Stomach smooth muscle (tissue), 2 donors: ENCODE data around the gene RAB41.
A peak's percentile ranks its signal among the peaks of the same experiment; 100 is the strongest.
"Not testable (repeated sequence)": the region's sequence is repeated elsewhere in the genome, so short reads cannot be mapped to it uniquely, and the experiment has no call there.

Source experiments
- H3K27ac ChIP-seq: one replicate; pipeline ENCODE4 v1.7.0; 2013; ENCODE audit warnings: mild to moderate bottlenecking, low read length, inconsistent platforms
- H3K27me3 ChIP-seq, 2 donors: one replicate each; pipeline ENCODE4 v1.7.0; 2013; ENCODE audit warnings: low read length in 2 of 2; ENCODE audit not compliant: insufficient read depth in 2 of 2, control insufficient read depth in 1 of 2
- H3K36me3 ChIP-seq, 2 donors: one replicate each; pipeline ENCODE4 v1.7.0; 2013; ENCODE audit warnings: low read length in 2 of 2; ENCODE audit not compliant: control insufficient read depth in 2 of 2, insufficient read depth in 2 of 2
- H3K4me1 ChIP-seq: one replicate; pipeline ENCODE4 v1.7.0; 2013; ENCODE audit warnings: low read length; ENCODE audit not compliant: control insufficient read depth, insufficient read depth
- H3K4me3 ChIP-seq, 2 donors: one replicate each; pipeline ENCODE4 v1.7.0; 2013; ENCODE audit warnings: low read length in 2 of 2
- H3K9ac ChIP-seq, 2 donors: one replicate each; pipeline ENCODE4 v1.7.0; 2013; ENCODE audit warnings: low read length in 2 of 2, mild to moderate bottlenecking in 1 of 2
- H3K9me3 ChIP-seq, 2 donors: one replicate each; pipeline ENCODE4 v1.7.0; 2013; ENCODE audit warnings: low read length in 2 of 2; ENCODE audit not compliant: control insufficient read depth in 2 of 2
- donor health status: healthy.
- donor health status: Pancreatic carcinoma.

Gene RAB41

GRCh38 chrX:70255452-70255851 lies 26.5 kb upstream of the RAB41 start:
- Histone ChIP-seq H3K9ac (no peak overlapping the region), H3K9me3 (no peaks in the 10 kb centered on the region), H3K27ac (no peak overlapping the region), H3K36me3 (no peaks in the 10 kb centered on the region), H3K4me1 (no peaks in the 10 kb centered on the region), H3K4me3 (no peak overlapping the region), H3K27me3 (peaks cover 0 to 6% of the 10 kb centered on the region in 2 donors)

- Histone ChIP-seq H3K4me3 (no peak overlapping the region), H3K9me3 (no peaks in the 10 kb centered on the region), H3K4me1 (no peaks in the 10 kb centered on the region), H3K27ac (no peak overlapping the region), H3K9ac (no peak overlapping the region), H3K27me3 (peaks cover 0 to 6% of the 10 kb centered on the region in 2 donors), H3K36me3 (no peaks in the 10 kb centered on the region)
Observed at GRCh38 chrX:70257423-70258288, 24.3 kb upstream of the RAB41 start.

- no peaks in the 10 kb centered on the region for H3K4me1 ChIP-seq
- H3K36me3 ChIP-seq, result no peaks in the 10 kb centered on the region
- H3K9me3 ChIP-seq, result no peaks in the 10 kb centered on the region
- no peak within 1 kb of the TSS for H3K9ac ChIP-seq
- H3K27ac ChIP-seq, result no peak within 1 kb of the TSS
- peaks cover 0 to 8% of the 10 kb centered on the region in 2 donors for H3K27me3 ChIP-seq
- no peak within 1 kb of the TSS for H3K4me3 ChIP-seq
Observed at GRCh38 chrX:70260104-70260503, 21.9 kb upstream of the RAB41 start, which contains the start of gene P2RY4. Gene P2RY4, minus strand, starts transcription at chrX:70260204. Its CDS starts 580 bp downstream, at chrX:70259624.

GRCh38 chrX:70262952-70263567 lies 18.9 kb upstream of the RAB41 start:
- Histone ChIP-seq H3K27ac (no peak overlapping the region), H3K36me3 (no peaks in the 10 kb centered on the region), H3K27me3 (peaks cover 0 to 10% of the 10 kb centered on the region in 2 donors), H3K4me3 (no peak overlapping the region), H3K4me1 (no peaks in the 10 kb centered on the region), H3K9ac (no peak overlapping the region), H3K9me3 (peaks cover 0 to 4% of the 10 kb centered on the region in 2 donors)

GRCh38 chrX:70264784-70265183 lies 17.2 kb upstream of the RAB41 start:
- H3K36me3 ChIP-seq, result no peaks in the 10 kb centered on the region

GRCh38 chrX:70268034-70268433 lies 13.9 kb upstream of the RAB41 start, which contains the start of gene ARR3:
Gene ARR3, plus strand, starts transcription at chrX:70268334. Its CDS starts 1,052 bp downstream, at chrX:70269386.
- H3K36me3 ChIP-seq, result no peaks in the 10 kb centered on the region

More at GRCh38 chrX:70264784-70265183, 17.2 kb upstream of the RAB41 start:
- Histone ChIP-seq H3K4me3 (no peak overlapping the region), H3K27me3 (peaks cover 0 to 6% of the 10 kb centered on the region in 2 donors), H3K9me3 (peaks cover 0 to 4% of the 10 kb centered on the region in 2 donors), H3K9ac (no peak overlapping the region), H3K27ac (no peak overlapping the region), H3K4me1 (no peaks in the 10 kb centered on the region)

GRCh38 chrX:70274029-70274428 lies 7.9 kb upstream of the RAB41 start:
- H3K27ac ChIP-seq, H3K36me3 ChIP-seq, H3K4me1 ChIP-seq, H3K9ac ChIP-seq, H3K9me3 ChIP-seq, H3K4me3 ChIP-seq: not testable (repeated sequence)
- peaks cover 0 to 11% of the 10 kb centered on the region in 2 donors for H3K27me3 ChIP-seq

More at GRCh38 chrX:70268034-70268433, 13.9 kb upstream of the RAB41 start, which contains the start of gene ARR3:
- Histone ChIP-seq H3K9me3 (peaks cover 0 to 4% of the 10 kb centered on the region in 2 donors), H3K4me3 (no peak within 1 kb of the TSS), H3K9ac (no peak within 1 kb of the TSS), H3K27ac (no peak within 1 kb of the TSS), H3K27me3 (peaks cover 0 to 3% of the 10 kb centered on the region in 2 donors), H3K4me1 (no peaks in the 10 kb centered on the region)

- no peak overlapping the region for H3K4me3 ChIP-seq
- no peak overlapping the region for H3K9ac ChIP-seq
- no peaks in the 10 kb centered on the region for H3K9me3 ChIP-seq
- no peak overlapping the region for H3K27ac ChIP-seq
- peaks cover 0 to 2% of the 10 kb centered on the region in 2 donors for H3K36me3 ChIP-seq
- H3K27me3 ChIP-seq, result peaks cover 0 to 18% of the 10 kb centered on the region in 2 donors
- H3K4me1 ChIP-seq, result no peaks in the 10 kb centered on the region
Observed at GRCh38 chrX:70279081-70279480, 2.9 kb upstream of the RAB41 start.

GRCh38 chrX:70280573-70280972 lies 1.4 kb upstream of the RAB41 start:
- no peak overlapping the region for H3K4me3 ChIP-seq
- H3K4me1 ChIP-seq, result no peaks in the 10 kb centered on the region
- no peaks in the 10 kb centered on the region for H3K9me3 ChIP-seq
- H3K27me3 ChIP-seq, result peaks cover 0 to 20% of the 10 kb centered on the region in 2 donors
- H3K9ac ChIP-seq, result no peak overlapping the region
- peaks cover 0 to 2% of the 10 kb centered on the region in 2 donors for H3K36me3 ChIP-seq
- no peak overlapping the region for H3K27ac ChIP-seq

- Histone ChIP-seq H3K4me1 (peaks cover 14% of the 10 kb centered on the region), H3K27ac (peak overlapping the region; percentile 62), H3K4me3 (peak overlapping the region; percentile 76 to 82), H3K36me3 (peaks cover 3 to 7% of the 10 kb centered on the region in 2 donors), H3K9me3 (no peaks in the 10 kb centered on the region), H3K27me3 (peaks cover 0 to under 1% of the 10 kb centered on the region in 2 donors), H3K9ac (peak overlapping the region; percentile 63 to 69)
Observed at GRCh38 chrX:70289168-70289792, 7.3 kb downstream of the RAB41 start.
